Uterus (tissue), 4 donors: Measurements from ENCODE around the gene FBXO3. TPM values are rescaled to one million over a fixed set of nuclear protein-coding genes. Genes with fewer than 3 reads are reported as not detected.
"Not testable (repeated sequence)": the region's sequence is repeated elsewhere in the genome, so short reads cannot be mapped to it uniquely, and the experiment has no call there.

Experiments
- DNase-seq, 2 donors: peaks; one replicate each; pipeline ENCODE4 v3.0.0-alpha.2; 2019 to 2020
- H3K27ac ChIP-seq, 2 donors: fragments of 200-600 bp; sonication (generic); 1 replicate in 1 of 2; 2 replicates in 1 of 2; pipeline ENCODE4 v1.5.1; 2016 to 2018
- H3K27me3 ChIP-seq, 2 donors: fragments of 200-600 bp; sonication (generic); one replicate each; pipeline ENCODE4 v1.5.1; 2018 to 2019; ENCODE audit warnings: control low read depth in 1 of 2
- H3K36me3 ChIP-seq, 2 donors: fragments of 200-600 bp; sonication (generic); one replicate each; pipeline ENCODE4 v1.5.1; 2019; ENCODE audit warnings: control low read depth in 1 of 2
- H3K4me1 ChIP-seq, 2 donors: fragments of 200-600 bp; sonication (generic); one replicate each; pipeline ENCODE4 v1.5.1; 2018 to 2019; ENCODE audit warnings: control low read depth in 1 of 2
- H3K4me3 ChIP-seq, 2 donors: fragments of 200-600 bp; sonication (generic); 1 replicate in 1 of 2; 2 replicates in 1 of 2; pipeline ENCODE4 v1.5.1; 2018 to 2019; ENCODE audit warnings: mild to moderate bottlenecking in 1 of 2
- H3K9me3 ChIP-seq, 2 donors: fragments of 200-600 bp; sonication (generic); one replicate each; pipeline ENCODE4 v1.5.1; 2019; ENCODE audit warnings: control low read depth in 1 of 2
- POLR2A ChIP-seq, 2 donors: fragments of 450-650 bp; IDR thresholded peaks; one replicate each; pipeline ENCODE4 v1.6.1; 2016; ENCODE audit warnings: antibody characterized with exemption in 2 of 2, mild to moderate bottlenecking in 1 of 2, moderate library complexity in 1 of 2
- intact Hi-C: fragments of 100-400 bp; cut with DNase I; formaldehyde crosslinking; loops from one replicate; pipeline ENCODE4 v1.15.1; 2023; ENCODE audit warnings: low total_unique reads
- total RNA-seq, 4 donors: library from RNA; depleted of rRNA in 3 of 4; stranded (reverse); fragments of >200 nt in 3 of 4; gene quantifications; one replicate each; pipeline versions ENCODE4 v1.1.0 to v1.2.4, GENCODE V29; 2014 to 2023
- TF ChIP-seq, protein P1 (sequence below), 4 experiments: fragments of 200-600 bp in 2 of 4; fragments of 450-650 bp in 2 of 4; sonication (generic) in 2 of 4; IDR thresholded peaks; one replicate each; pipeline ENCODE4 v1.5.1; 2016 to 2019; ENCODE audit warnings: antibody characterized with exemption in 4 of 4, mild to moderate bottlenecking in 2 of 4, moderate library complexity in 1 of 4
- donor health status: DM: yes; HTN: yes; CAD: no.

FBXO3 gene
- total RNA-seq, 4 donors from 2014 or later, result 12.0 to 92.7 (median 47.8) TPM

- no peaks in the 10 kb centered on the region for H3K4me1 ChIP-seq
- no peak for DNase-seq
- intact Hi-C loops, result no loop called here
- H3K4me3 ChIP-seq, result no peak overlapping the region
- H3K27me3 ChIP-seq, result no peaks in the 10 kb centered on the region
- H3K27ac ChIP-seq, result no peak overlapping the region
- no peaks in the 10 kb centered on the region for H3K9me3 ChIP-seq
- TF ChIP-seq POLR2A (IDR thresholded peaks at IDR 0.05), result no peak
- TF ChIP-seq, protein P1, sequence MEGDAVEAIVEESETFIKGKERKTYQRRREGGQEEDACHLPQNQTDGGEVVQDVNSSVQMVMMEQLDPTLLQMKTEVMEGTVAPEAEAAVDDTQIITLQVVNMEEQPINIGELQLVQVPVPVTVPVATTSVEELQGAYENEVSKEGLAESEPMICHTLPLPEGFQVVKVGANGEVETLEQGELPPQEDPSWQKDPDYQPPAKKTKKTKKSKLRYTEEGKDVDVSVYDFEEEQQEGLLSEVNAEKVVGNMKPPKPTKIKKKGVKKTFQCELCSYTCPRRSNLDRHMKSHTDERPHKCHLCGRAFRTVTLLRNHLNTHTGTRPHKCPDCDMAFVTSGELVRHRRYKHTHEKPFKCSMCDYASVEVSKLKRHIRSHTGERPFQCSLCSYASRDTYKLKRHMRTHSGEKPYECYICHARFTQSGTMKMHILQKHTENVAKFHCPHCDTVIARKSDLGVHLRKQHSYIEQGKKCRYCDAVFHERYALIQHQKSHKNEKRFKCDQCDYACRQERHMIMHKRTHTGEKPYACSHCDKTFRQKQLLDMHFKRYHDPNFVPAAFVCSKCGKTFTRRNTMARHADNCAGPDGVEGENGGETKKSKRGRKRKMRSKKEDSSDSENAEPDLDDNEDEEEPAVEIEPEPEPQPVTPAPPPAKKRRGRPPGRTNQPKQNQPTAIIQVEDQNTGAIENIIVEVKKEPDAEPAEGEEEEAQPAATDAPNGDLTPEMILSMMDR (IDR thresholded peaks at IDR 0.05), result no peak
- no peaks in the 10 kb centered on the region for H3K36me3 ChIP-seq
Observed at GRCh38 chr11:33730716-33731115, 43.6 kb downstream of the FBXO3 start.

GRCh38 chr11:33729072-33729664 lies 45.2 kb downstream of the FBXO3 start:
- H3K27ac ChIP-seq, intact Hi-C loops, H3K27me3 ChIP-seq, H3K4me1 ChIP-seq, H3K9me3 ChIP-seq, H3K4me3 ChIP-seq, DNase-seq, H3K36me3 ChIP-seq: not testable (repeated sequence)

DNA sequence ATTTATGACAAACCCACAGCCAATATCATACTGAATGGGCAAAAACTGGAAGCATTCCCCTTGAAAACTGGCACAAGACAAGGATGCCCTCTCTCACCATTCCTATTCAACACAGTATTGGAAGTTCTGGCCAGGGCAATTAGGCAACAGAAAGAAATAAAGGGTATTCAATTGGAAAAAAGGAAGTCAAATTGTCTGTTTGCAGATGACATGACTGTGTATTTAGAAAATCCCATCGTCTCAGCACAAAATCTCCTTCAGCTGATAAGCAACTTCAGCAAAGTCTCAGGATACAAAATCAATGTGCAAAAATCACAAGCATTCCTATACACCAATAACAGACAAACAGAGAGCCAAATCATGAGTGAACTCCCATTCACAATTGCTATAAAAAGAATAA lies 46.8 kb downstream of the FBXO3 start:
- H3K9me3 ChIP-seq, H3K36me3 ChIP-seq, H3K27me3 ChIP-seq, intact Hi-C loops, DNase-seq, H3K27ac ChIP-seq, H3K4me3 ChIP-seq: not testable (repeated sequence)
- H3K4me1 ChIP-seq, result peaks cover 7 to 18% of the 10 kb centered on the region in 2 donors

DNA sequence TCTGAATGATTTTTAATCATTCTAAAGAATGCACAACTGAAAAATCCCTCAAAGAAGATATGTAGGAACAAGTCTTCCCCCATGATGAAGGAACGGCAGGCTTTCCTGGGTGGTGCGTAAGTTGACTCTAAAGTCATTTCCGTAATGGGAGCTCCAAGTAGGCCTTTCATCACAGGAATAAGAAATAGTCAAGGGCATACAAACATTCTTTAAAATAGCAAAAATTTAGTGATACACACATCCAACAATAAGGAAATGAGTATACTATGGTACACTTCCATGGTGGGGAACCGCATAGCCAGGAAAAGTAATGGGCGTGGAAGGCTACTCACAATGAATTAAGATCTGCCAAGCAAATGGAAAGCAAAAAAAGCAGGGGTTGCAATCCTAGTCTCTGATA lies 48.8 kb downstream of the FBXO3 start:
- no peaks in the 10 kb centered on the region for H3K36me3 ChIP-seq
- no peaks in the 10 kb centered on the region for H3K9me3 ChIP-seq
- intact Hi-C loops, result no loop called here
- TF ChIP-seq POLR2A (IDR thresholded peaks at IDR 0.05), result no peak
- TF ChIP-seq, protein P1 (IDR thresholded peaks at IDR 0.05), result no peak
- H3K4me3 ChIP-seq, result no peak overlapping the region
- H3K27me3 ChIP-seq, result no peaks in the 10 kb centered on the region
- peak overlapping the region in 1 of 2 donors; percentile 87 for H3K27ac ChIP-seq
- no peak for DNase-seq
- peaks cover 7 to 18% of the 10 kb centered on the region in 2 donors for H3K4me1 ChIP-seq

- Histone ChIP-seq H3K27me3 (no peaks in the 10 kb centered on the region), H3K4me1 (peaks cover 7 to 18% of the 10 kb centered on the region in 2 donors), H3K27ac (peak overlapping the region; percentile 49 to 87), H3K9me3 (no peaks in the 10 kb centered on the region), H3K4me3 (no peak overlapping the region), H3K36me3 (no peaks in the 10 kb centered on the region)
- DNase-seq, result no peak
- TF ChIP-seq, protein P1 (IDR thresholded peaks at IDR 0.05), result no peak
- TF ChIP-seq POLR2A (IDR thresholded peaks at IDR 0.05), result no peak
- intact Hi-C loops, result no loop called here
Observed at GRCh38 chr11:33724644-33725035, 49.7 kb downstream of the FBXO3 start.

DNA sequence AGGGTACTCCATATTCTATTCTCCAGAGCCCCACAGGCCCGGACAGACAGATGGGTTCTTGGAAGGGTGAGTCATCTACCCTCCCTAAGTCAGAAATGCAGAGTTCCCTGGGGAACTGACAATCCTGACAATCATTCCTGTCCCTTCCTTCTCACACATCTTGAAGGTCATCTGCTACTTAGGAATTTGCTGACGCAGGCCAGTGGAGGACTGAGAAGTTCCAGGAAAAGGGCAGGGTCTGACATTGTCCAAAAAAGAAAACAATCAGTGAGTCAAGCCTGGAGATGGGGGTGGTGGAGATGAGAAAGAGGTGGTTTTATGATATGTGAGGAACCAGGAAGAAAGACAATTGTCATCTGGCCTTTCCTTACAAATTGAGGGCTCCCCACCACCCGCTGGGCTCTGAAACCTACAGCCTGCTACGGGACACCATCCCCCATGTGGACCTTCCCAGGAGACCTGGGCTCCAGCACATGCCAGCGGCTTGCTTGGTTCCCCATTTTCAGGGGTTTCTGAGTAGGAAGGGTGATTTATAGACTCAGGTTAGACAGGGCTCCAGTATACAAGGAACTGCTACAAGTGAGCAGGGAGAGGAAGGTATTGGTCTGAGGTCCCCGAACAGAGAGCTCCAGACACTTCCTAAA lies 51.0 kb downstream of the FBXO3 start:
- H3K27me3 ChIP-seq, result no peaks in the 10 kb centered on the region

More for the DNA sequence above, 51.0 kb downstream of the FBXO3 start:
- H3K27ac ChIP-seq, result peak overlapping the region; percentile 49 to 87
- TF ChIP-seq, protein P1 (IDR thresholded peaks at IDR 0.05), result no peak
- intact Hi-C loops, result no loop called here
- H3K4me3 ChIP-seq, result no peak overlapping the region
- no peak for DNase-seq
- no peaks in the 10 kb centered on the region for H3K9me3 ChIP-seq
- peaks cover 7 to 18% of the 10 kb centered on the region in 2 donors for H3K4me1 ChIP-seq
- H3K36me3 ChIP-seq, result no peaks in the 10 kb centered on the region
